H1 (cell line): ENCODE results near the gene PDXDC1. TPM values are rescaled to one million over a fixed set of nuclear protein-coding genes. Genes with fewer than 3 reads are reported as not detected.

ENCODE experiments used
- CTCF ChIA-PET: fragments of 300-600 bp; sonication (Branson Sonifier 250); formaldehyde crosslinking; loops from one replicate; lab custom pipeline; 2021; ENCODE audit not compliant: partially characterized antibody; lab: Charles Lee
- POLR2A ChIA-PET: fragments of 300-600 bp; sonication (Branson Sonifier 250); formaldehyde crosslinking; loops from one replicate; lab custom pipeline; 2021; ENCODE audit warnings: inconsistent platforms; ENCODE audit not compliant: partially characterized antibody; lab: Charles Lee
- DNase-seq, 2 experiments: peaks; one replicate each; pipeline versions ENCODE4 v3.0.0 to v3.0.0-alpha.2; 2010 to 2022; ENCODE audit warnings: low spot score in 2 of 2, low read depth in 1 of 2, mixed read lengths in 1 of 2
- FAIRE-seq: peaks from 2 replicates; lab custom pipeline; 2011; peaks lifted over from hg19 to GRCh38; lab: Jason Lieb, UNC
- H2AFZ ChIP-seq: 2 replicates; pipeline ENCODE4 v1.8.1; 2012; ENCODE audit warnings: low read length, inconsistent platforms
- H2AK5ac ChIP-seq: 2 replicates; pipeline ENCODE4 v1.6.1; 2013; ENCODE audit warnings: low read depth, low read length
- H2BK120ac ChIP-seq: replicated peaks from 2 replicates; pipeline ENCODE3; 2013; ENCODE audit warnings: low read depth, low read length, inconsistent platforms
- H2BK12ac ChIP-seq: 2 replicates; pipeline ENCODE4 v1.6.1; 2013; ENCODE audit warnings: low read depth, low read length
- H2BK15ac ChIP-seq: 2 replicates; pipeline ENCODE4 v1.6.1; 2013; ENCODE audit warnings: low read length
- H2BK20ac ChIP-seq: 2 replicates; pipeline ENCODE4 v1.6.1; 2013; ENCODE audit warnings: low read length
- H2BK5ac ChIP-seq: 2 replicates; pipeline ENCODE4 v1.6.1; 2013; ENCODE audit warnings: low read depth, low read length
- H3K14ac ChIP-seq: 2 replicates; pipeline ENCODE4 v1.6.1; 2013; ENCODE audit warnings: inconsistent platforms; ENCODE audit not compliant: insufficient read length
- H3K18ac ChIP-seq: 2 replicates; pipeline ENCODE4 v1.6.1; 2013; ENCODE audit warnings: low read length; ENCODE audit errors: extremely low read depth
- H3K23ac ChIP-seq: 2 replicates; pipeline ENCODE4 v1.6.1; 2013; ENCODE audit warnings: inconsistent platforms; ENCODE audit not compliant: insufficient read length
- H3K23me2 ChIP-seq: 2 replicates; pipeline ENCODE4 v1.6.1; 2013; ENCODE audit warnings: low read depth, low read length
- H3K27ac ChIP-seq: 2 replicates; pipeline ENCODE4 v1.6.1; 2011; ENCODE audit warnings: low read depth, low read length, inconsistent platforms
- H3K27me3 ChIP-seq, 4 experiments: replicated peaks in 1 of 4; 1 replicate in 1 of 4; 2 replicates in 3 of 4; pipeline versions ENCODE4 v1.6.1 to v1.8.1; 2011 to 2013; ENCODE audit warnings: low read length in 3 of 4, mild to moderate bottlenecking in 3 of 4, inconsistent platforms in 2 of 4, mixed read lengths in 2 of 4, moderate library complexity in 1 of 4; ENCODE audit not compliant: control insufficient read depth in 3 of 4, insufficient read depth in 3 of 4; ENCODE audit errors: extremely low read depth in 1 of 4
- H3K36me3 ChIP-seq, 4 experiments: 2 replicates each; pipeline versions ENCODE4 v1.6.1 to v1.8.1; 2011 to 2013; ENCODE audit warnings: mild to moderate bottlenecking in 4 of 4, low read length in 3 of 4, moderate library complexity in 2 of 4, control low read depth in 1 of 4, inconsistent platforms in 1 of 4; ENCODE audit not compliant: insufficient read depth in 4 of 4, control insufficient read depth in 2 of 4
- H3K4ac ChIP-seq: replicated peaks from 2 replicates; pipeline ENCODE3; 2013; ENCODE audit warnings: low read length, low read depth, mixed read lengths, inconsistent platforms; ENCODE audit not compliant: insufficient read length
- H3K4me1 ChIP-seq, 4 experiments: replicated peaks in 1 of 4; 1 replicate in 1 of 4; 2 replicates in 3 of 4; pipeline versions ENCODE4 v1.6.1 to v1.8.1; 2011 to 2013; ENCODE audit warnings: low read length in 3 of 4, inconsistent platforms in 2 of 4, mixed read lengths in 1 of 4; ENCODE audit not compliant: insufficient read depth in 4 of 4, control insufficient read depth in 3 of 4
- H3K4me2 ChIP-seq, 2 experiments: 2 replicates each; pipeline versions ENCODE4 v1.6.1 to v1.8.1; 2011 to 2013; ENCODE audit warnings: low read depth in 2 of 2, low read length in 2 of 2, control low read depth in 1 of 2, inconsistent platforms in 1 of 2, mild to moderate bottlenecking in 1 of 2; ENCODE audit not compliant: insufficient read depth in 1 of 2
- H3K4me3 ChIP-seq, 4 experiments: fragments of 200-600, 300-600 bp in 1 of 4; sonication (generic), shearing (Covaris generic), sonication (Bioruptor Twin) in 1 of 4; 2 replicates each; pipeline versions ENCODE4 v1.5.1 to v1.8.1; 2011 to 2016; ENCODE audit warnings: low read length in 4 of 4, low read depth in 3 of 4, control low read depth in 2 of 4, inconsistent platforms in 2 of 4, mild to moderate bottlenecking in 2 of 4, mixed read lengths in 1 of 4, moderate library complexity in 1 of 4; ENCODE audit not compliant: insufficient read depth in 2 of 4; ENCODE audit errors: extremely low read depth in 1 of 4
- H3K56ac ChIP-seq: replicated peaks from 2 replicates; pipeline ENCODE3; 2013; ENCODE audit warnings: low read depth, mild to moderate bottlenecking, mixed read lengths, low read length, inconsistent platforms; ENCODE audit not compliant: insufficient read length
- H3K79me1 ChIP-seq: 2 replicates; pipeline ENCODE4 v1.6.1; 2013; ENCODE audit warnings: low read depth, low read length, control low read depth
- H3K79me2 ChIP-seq, 2 experiments: 2 replicates each; pipeline versions ENCODE4 v1.6.1 to v1.8.1; 2012 to 2013; ENCODE audit warnings: low read length in 2 of 2, mild to moderate bottlenecking in 2 of 2, inconsistent platforms in 1 of 2; ENCODE audit not compliant: insufficient read depth in 2 of 2, control insufficient read depth in 1 of 2
- H3K9ac ChIP-seq, 4 experiments: replicated peaks in 1 of 4; 1 replicate in 1 of 4; 2 replicates in 3 of 4; pipeline versions ENCODE4 v1.6.1 to v1.8.1; 2011 to 2013; ENCODE audit warnings: low read depth in 3 of 4, low read length in 3 of 4, control low read depth in 2 of 4, mild to moderate bottlenecking in 2 of 4, moderate library complexity in 2 of 4, inconsistent platforms in 1 of 4; ENCODE audit errors: extremely low read depth in 1 of 4
- H3K9me3 ChIP-seq, 2 experiments: 2 replicates each; pipeline versions ENCODE4 v1.6.1 to v1.8.1; 2012 to 2013; ENCODE audit warnings: mild to moderate bottlenecking in 2 of 2, moderate library complexity in 2 of 2, control low read depth in 1 of 2, inconsistent platforms in 1 of 2, low read depth in 1 of 2, low read length in 1 of 2, mixed read lengths in 1 of 2; ENCODE audit not compliant: insufficient read depth in 2 of 2
- H4K20me1 ChIP-seq, 2 experiments: replicated peaks in 1 of 2; 2 replicates each; pipeline versions ENCODE3 to v1.8.1; 2011 to 2013; ENCODE audit warnings: inconsistent platforms in 2 of 2, low read length in 2 of 2, mild to moderate bottlenecking in 1 of 2; ENCODE audit not compliant: insufficient read depth in 2 of 2, control insufficient read depth in 1 of 2
- H4K5ac ChIP-seq: 2 replicates; pipeline ENCODE4 v1.6.1; 2013; ENCODE audit warnings: low read length, low read depth, mixed read lengths, inconsistent platforms; ENCODE audit not compliant: insufficient read length
- H4K8ac ChIP-seq: 2 replicates; pipeline ENCODE4 v1.8.0; 2013; ENCODE audit warnings: mild to moderate bottlenecking, moderate library complexity, low read length, inconsistent platforms; ENCODE audit not compliant: insufficient read depth; ENCODE audit errors: extremely low read depth
- H4K91ac ChIP-seq: replicated peaks from 2 replicates; pipeline ENCODE3; 2013; ENCODE audit warnings: low read length, mixed read lengths, inconsistent platforms; ENCODE audit not compliant: insufficient read length
- CREB1 ChIP-seq: IDR thresholded peaks from 2 replicates; pipeline ENCODE4 v1.6.1; 2012; ENCODE audit warnings: inconsistent platforms
- SRF ChIP-seq: IDR thresholded peaks from 2 replicates; pipeline ENCODE4 v1.6.1; 2011; ENCODE audit warnings: mild to moderate bottlenecking, low read depth, low read length, moderate library complexity
- TAF1 ChIP-seq: IDR thresholded peaks from 2 replicates; pipeline ENCODE4 v1.6.1; 2011; ENCODE audit warnings: mild to moderate bottlenecking, low read depth, low read length
- TAF7 ChIP-seq: optimal IDR thresholded peaks from 2 replicates; pipeline ENCODE3; 2011; ENCODE audit warnings: low read depth, mild to moderate bottlenecking, inconsistent platforms, low read length, moderate library complexity, borderline replicate concordance
- TEAD4 ChIP-seq: IDR thresholded peaks from 2 replicates; pipeline ENCODE4 v1.6.1; 2012; ENCODE audit warnings: low read depth, low read length, inconsistent platforms, mixed read lengths
- WGBS, 2 experiments: shearing (Covaris generic) in 1 of 2; methylation state at CpG; one replicate each; pipeline versions ENCODE4 v1.1.6 to v1.1.7; 2013 to 2015; ENCODE audit warnings: low lambda C conversion rate in 2 of 2, mixed read lengths in 2 of 2, inconsistent platforms in 1 of 2, low coverage in 1 of 2, missing lambda C conversion rate in 1 of 2; ENCODE audit not compliant: insufficient replicate concordance in 2 of 2, insufficient coverage in 1 of 2, insufficient read length in 1 of 2; ENCODE audit errors: extremely low coverage in 1 of 2, missing lambda C conversion rate in 1 of 2; 5-methylcytosine and 5-hydroxymethylcytosine counted together
- polyA plus RNA-seq, 7 experiments: library from polyadenylated mRNA; depleted of rRNA in 3 of 7; stranded (reverse) in 5 of 7; unstranded in 2 of 7; fragments of >200 nt in 5 of 7; fragments of 200-250 nt in 2 of 7; gene quantifications; 1 replicate in 5 of 7; 2 replicates in 1 of 7; 4 replicates in 1 of 7; pipeline versions ENCODE4 v1.2.1 to v1.2.3, GENCODE V29; 2011 to 2013; ENCODE audit warnings: missing spikeins in 2 of 7, mixed read lengths in 2 of 7
- total RNA-seq: library from RNA; stranded (reverse); fragmentation: NEBNext Ultra II Directional; extraction: Animal tissue kit (Norgen Biotek cat#: 25700); gene quantifications from 2 replicates; pipeline ENCODE4 v1.2.1, GENCODE V29; 2021

PDXDC1 gene
- total and polyA plus RNA-seq, 2 of the 8 experiments (the other 6 are each of a cell fraction or from before 2014, with no cell fraction given), result 56.6 to 118 TPM

- no peaks in the 10 kb centered on the region for H3K79me2 ChIP-seq
- ChIA-PET CTCF (interaction anchor here (0.7 to 2.2 kb wide), 3 partner anchors 13 to 75 kb away, joined by 3 to 7 read pairs (median 3); partner anchors contain the start of gene PDXDC1), POLR2A (interaction anchor here (1.2 kb wide), 1 partner anchor 13 kb away, joined by 8 read pairs; the partner anchor contains the start of gene PDXDC1)
- peak overlapping the region; percentile 88 for H3K4ac ChIP-seq
- TF ChIP-seq CREB1 (no peak), TEAD4 (no peak), TAF1 (no peak), SRF (no peak), TAF7 (no peak)
- FAIRE-seq, result no peak
- no peak overlapping the region for H4K5ac ChIP-seq
- H3K27me3 ChIP-seq, result no peaks in the 10 kb centered on the region
- H3K79me1 ChIP-seq, result no peaks in the 10 kb centered on the region
- no peak overlapping the region for H2BK20ac ChIP-seq
- no peak overlapping the region for H3K56ac ChIP-seq
- peak overlapping the region; percentile 36; the same call in 1 of the 2 replicates for H2BK15ac ChIP-seq
- 90% methylated on average over 11 of the region's 11 CpGs; no CpG with 5 or more reads in 1 of the 2 experiments for WGBS, 2 experiments
- peak in 1 of 2 experiments; percentile 38 for DNase-seq
- no peak overlapping the region for H3K27ac ChIP-seq
- H2BK5ac ChIP-seq, result no peak overlapping the region
- no peak overlapping the region for H4K8ac ChIP-seq
- H3K23me2 ChIP-seq, result no peaks in the 10 kb centered on the region
- H3K9ac ChIP-seq, result no peak overlapping the region
- no peaks in the 10 kb centered on the region for H3K4me1 ChIP-seq
- H4K91ac ChIP-seq, result no peak overlapping the region
- no peaks in the 10 kb centered on the region for H3K36me3 ChIP-seq
- H2BK12ac ChIP-seq, result no peak overlapping the region
- H2AFZ ChIP-seq, result peak overlapping the region; percentile 28; the same call in 1 of the 2 replicates
- H3K4me2 ChIP-seq, result no peak overlapping the region
- H3K4me3 ChIP-seq, result no peak overlapping the region
- H4K20me1 ChIP-seq, result peaks cover 0 to 1% of the 10 kb centered on the region in 2 experiments
- H2AK5ac ChIP-seq, result no peak overlapping the region
- H3K23ac ChIP-seq, result no peak overlapping the region
- no peak overlapping the region for H3K14ac ChIP-seq
- no peaks in the 10 kb centered on the region for H3K9me3 ChIP-seq
- H3K18ac ChIP-seq, result no peak overlapping the region
- no peak overlapping the region for H2BK120ac ChIP-seq
Measured at GRCh38 chr16:14961405-14962186, 13.2 kb upstream of the PDXDC1 start.
